GM20431 (cell line): Measurements from ENCODE around the gene GALNT18.

Experiments used
- in situ Hi-C: fragments of 300-500 bp; cut with MseI, MboI; formaldehyde crosslinking; loops from one replicate; pipeline ENCODE4 v1.15.0; 2020; ENCODE audit warnings: low sequenced_read_pairs; ENCODE audit not compliant: unreplicated experiment

Gene GALNT18

GRCh38 chr11:11589437-11589836, 32.4 kb downstream of the GALNT18 start:
- in situ Hi-C loops: no loop called here

DNA sequence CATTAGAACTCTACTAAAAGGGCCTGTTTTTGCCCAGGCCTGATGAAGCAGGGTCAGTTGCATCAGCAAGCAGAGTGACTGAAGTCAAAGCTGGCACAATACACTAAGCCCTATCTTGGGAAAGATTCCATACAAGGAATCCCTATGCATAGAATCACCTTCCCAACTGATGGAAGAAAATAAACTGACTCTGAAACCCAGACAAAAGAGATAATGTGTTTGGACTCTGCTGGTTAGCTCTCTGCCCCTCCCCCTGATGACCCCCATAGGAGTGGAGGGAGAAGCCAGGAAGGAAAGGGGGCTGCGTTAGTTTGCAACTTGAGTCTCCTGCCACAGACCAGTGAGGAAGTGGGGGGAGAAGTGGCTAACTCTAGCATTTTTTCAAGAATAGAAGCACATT, 32.9 kb downstream of the GALNT18 start:
- in situ Hi-C loops: no loop called here

DNA sequence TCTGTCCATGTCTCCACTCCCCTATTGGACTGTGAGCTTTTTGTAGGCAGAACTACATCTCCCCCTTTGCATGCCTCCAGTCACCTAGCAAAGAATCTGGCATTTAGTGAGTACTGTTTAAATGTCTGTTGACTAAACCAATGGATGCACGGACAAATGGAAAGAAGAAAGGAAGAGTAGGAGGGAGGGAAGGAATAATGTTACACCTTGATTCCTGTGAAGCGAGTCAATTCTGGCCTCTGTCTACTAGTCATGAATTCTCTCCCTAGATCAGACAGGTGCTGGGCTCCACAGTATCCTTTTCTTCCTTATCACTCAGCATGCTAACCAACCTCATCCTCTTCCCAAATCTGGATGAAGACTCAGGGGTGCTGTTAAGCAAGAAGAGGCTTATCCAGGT, 33.6 kb downstream of the GALNT18 start:
- in situ Hi-C loops: no loop called here

- in situ Hi-C loops: no loop called here
Observed at GRCh38 chr11:11587122-11587521, 34.7 kb downstream of the GALNT18 start.

GRCh38 chr11:11586465-11586864, 35.3 kb downstream of the GALNT18 start:
- in situ Hi-C loops: no loop called here

GRCh38 chr11:11584937-11585336, 36.9 kb downstream of the GALNT18 start:
- in situ Hi-C loops: no loop called here

DNA sequence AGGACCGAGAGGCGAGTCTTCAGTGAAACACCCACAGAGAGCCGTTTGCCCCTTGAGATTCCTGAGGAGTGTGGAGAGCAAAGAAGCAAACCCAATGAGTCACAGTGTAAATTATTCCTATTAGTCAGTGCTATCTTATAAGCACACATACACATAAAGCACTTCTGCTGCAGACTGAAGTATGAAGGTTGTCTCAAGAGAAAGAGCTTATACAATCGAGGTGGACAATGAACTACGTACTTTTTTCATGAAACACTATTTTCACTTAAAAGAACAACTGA, 37.3 kb downstream of the GALNT18 start:
- in situ Hi-C loops: no loop called here

GRCh38 chr11:11583801-11584529, 37.8 kb downstream of the GALNT18 start:
- in situ Hi-C loops: no loop called here

DNA sequence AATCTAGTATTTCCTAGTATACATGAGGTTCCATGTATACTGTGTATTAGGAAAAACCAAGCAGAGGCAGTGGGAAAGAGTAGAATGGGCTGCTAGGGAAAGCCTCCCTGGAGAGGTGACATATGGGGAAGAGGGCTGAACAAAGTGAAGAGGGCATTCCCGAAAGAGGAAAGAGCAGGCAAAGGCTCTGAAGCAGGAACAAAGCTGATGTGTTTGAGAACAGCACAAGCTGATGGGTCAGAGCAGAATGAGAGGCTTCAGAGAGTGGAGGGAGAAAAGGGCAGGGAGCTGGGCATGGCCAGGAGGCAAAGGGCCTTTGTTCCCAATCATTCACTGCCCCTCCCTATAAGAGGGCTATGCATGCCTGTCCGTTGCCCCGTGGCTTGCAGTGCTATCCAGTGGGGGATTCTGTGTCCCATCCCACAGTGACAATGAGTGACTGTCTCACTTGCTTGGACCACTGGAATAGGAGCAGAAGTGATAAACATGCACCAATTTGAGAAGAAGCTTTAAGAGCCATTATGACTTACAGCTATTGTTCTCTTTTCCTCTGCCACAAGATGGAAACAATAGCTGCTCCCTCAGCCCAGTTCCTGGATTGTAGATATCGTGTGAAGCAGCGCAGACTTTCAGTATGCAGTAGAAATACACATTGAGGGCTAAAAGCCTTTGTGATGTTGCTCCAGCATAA, 39.6 kb downstream of the GALNT18 start:
- in situ Hi-C loops: no loop called here

DNA sequence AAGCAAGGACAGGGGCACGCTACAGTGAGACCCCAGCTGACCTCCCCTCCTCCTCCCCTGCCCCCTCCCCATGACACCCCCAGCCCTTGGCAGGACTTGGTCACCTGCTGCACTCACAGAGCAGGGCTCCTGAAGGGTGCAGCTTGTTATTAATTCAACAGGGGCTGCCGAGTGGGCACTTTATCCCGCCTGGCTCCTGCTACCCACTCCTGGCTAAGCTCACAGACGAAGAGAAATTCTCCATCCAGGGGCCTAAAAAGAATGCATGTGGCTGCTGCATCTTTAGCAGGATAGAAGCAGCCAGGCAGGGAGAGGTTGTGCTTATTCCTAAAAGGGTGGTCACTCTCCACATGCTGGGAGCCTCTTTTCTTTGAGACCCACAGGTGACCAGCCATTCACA, 40.3 kb downstream of the GALNT18 start:
- in situ Hi-C loops: no loop called here

GRCh38 chr11:11580841-11581411, 40.9 kb downstream of the GALNT18 start:
- in situ Hi-C loops: no loop called here

- in situ Hi-C loops: no loop called here
Observed at GRCh38 chr11:11580012-11580411, 41.8 kb downstream of the GALNT18 start.

DNA sequence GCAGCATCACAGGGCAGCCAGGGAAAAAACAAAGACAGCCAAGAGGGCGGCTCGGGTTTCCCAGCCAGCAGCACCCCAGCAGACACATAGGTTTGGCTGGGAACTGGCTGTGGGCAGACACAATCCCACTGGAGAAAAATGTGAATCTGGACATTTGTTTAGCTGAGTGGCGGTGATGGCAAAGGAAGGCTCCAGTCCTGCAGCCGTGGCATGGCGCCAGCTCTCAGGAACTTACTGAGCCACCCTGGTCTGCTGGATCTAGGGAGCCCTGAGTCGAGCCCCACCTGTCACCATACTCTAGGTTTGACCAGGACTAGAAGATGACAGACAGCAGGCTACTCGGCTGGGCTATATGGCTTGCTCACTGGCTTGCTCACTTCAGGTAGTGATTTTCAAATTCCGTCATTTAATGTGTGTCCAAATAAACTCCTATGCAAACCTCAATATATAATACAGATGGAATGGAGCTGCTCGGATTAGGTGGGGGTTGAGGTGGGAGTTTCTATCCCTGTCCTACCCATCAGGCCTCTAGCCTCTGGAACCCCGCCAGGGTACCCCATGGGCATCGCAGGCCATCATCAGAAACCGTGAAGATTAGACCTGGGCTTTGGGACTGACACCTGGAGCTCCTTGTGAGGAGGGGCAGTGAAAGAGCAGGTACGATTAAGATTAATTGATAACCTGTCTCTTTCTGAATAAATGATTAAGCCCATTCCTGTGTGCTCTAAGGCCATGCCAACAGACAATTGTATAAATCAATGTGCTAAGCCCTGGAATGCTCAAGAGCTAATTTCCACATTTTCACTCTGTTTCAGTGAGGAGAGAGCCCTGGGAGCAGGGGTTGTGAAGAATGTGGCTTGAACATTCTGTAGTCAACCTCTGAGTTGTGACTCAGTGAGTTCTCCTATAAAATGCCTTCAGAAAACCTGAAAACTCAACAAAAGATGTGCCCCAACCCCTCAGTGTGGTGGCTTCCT, 42.5 kb downstream of the GALNT18 start:
- in situ Hi-C loops: no loop called here

GRCh38 chr11:11577932-11578911, 43.6 kb downstream of the GALNT18 start:
- in situ Hi-C loops: no loop called here

- in situ Hi-C loops: no loop called here
Observed at GRCh38 chr11:11577251-11577855, 44.5 kb downstream of the GALNT18 start.

DNA sequence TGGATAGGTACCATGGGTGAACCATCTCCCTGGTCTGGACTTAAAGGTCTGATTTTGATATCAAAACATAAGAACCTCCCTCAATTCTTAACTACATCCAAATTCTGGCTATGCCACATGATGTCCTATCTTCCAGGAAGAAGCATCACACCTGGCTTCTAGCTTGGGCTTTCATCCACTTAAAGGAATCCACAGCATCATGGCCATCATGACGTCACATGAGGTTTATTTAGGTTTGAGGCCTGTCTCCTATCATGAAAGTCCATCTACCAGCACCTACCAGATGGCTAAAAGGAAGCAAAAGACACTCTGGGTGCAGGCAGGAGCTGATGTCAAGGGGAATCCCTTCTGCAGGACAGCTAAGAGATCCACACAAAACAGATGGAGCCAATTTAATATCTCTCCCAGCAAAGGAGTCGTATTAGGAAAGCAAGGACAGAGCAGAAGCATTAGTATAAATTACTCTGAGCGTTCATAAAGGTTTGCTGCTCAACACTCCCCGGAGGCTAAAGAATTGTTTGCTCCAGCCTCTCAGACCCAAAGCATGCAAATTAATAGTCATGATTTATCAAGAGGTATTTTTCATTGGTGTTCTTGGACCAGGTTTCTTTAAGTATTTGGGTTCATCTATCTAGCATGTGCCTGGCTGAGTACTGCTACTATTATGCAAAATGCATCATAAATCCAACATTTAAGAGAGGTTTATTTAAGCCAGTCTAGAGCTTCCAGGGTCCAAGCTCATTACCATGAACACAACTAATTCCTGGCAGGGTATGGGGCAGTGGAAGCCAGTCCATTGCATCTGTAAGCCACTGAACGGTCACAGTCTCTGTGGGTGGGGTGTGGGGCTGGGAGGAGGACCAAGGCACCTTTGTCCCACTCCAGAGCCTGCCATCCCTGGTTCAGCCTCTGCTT, 47.2 kb downstream of the GALNT18 start:
- in situ Hi-C loops: no loop called here

DNA sequence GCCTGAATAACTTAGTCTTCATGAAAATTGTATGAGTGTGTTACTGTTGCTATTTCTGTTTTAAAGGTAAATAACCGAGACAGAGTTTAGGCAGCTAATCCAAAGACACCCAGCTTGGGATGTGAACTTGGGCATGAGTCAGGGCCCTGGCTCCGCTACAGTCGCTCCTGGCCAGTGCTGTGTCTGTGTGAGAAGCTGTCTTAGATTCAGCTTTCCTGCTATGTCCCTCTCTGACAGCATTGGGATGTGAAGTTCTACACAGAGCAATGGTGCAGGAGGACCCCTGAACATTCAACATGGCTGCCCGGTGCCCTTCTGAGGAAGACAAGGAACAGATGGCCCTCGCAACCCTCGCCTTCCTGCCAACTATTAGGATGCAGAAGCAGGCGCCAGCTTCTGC, 49.4 kb downstream of the GALNT18 start:
- in situ Hi-C loops: no loop called here

DNA sequence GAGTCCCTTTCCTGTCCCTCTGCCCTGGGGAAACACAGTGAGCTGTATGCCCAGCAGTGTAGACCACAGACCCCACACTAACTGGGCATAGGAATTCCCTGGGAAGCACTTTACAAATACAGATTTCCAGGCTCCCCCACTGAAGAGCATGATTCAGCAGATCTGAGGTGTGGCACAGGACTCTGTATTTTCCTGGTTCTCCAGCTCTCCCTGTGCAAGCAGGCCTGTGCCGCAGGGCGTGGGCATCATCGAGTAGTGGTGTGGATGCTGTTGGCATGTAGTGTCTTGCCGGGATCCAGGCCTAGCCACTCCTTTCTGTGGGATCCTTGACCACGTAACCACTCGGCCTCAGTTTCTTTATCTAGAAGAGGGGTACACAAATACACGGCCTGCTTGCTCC, 49.9 kb downstream of the GALNT18 start:
- in situ Hi-C loops: no loop called here
